WTC11 (cell line): ENCODE results near the gene GK2. TPM values are rescaled to one million over a fixed set of nuclear protein-coding genes. Genes with fewer than 3 reads are reported as not detected.

Experiments
- ATAC-seq: fragments of 200-7000 bp; cut with Tn5 transposase; 2 replicates; pipeline ENCODE4 v1.10.0; 2021; ENCODE audit warnings: mild to moderate bottlenecking, moderate library complexity
- CTCF ChIA-PET: fragments of 300-600 bp; sonication (Branson Sonifier 250); formaldehyde crosslinking; loops from one replicate; lab custom pipeline; 2021; ENCODE audit warnings: antibody characterized with exemption; lab: Charles Lee
- POLR2A ChIA-PET: fragments of 350-600 bp; sonication (Branson Sonifier 250); formaldehyde crosslinking; loops from one replicate; lab custom pipeline; 2021; ENCODE audit warnings: antibody characterized with exemption; lab: Charles Lee
- DNase-seq: peaks from one replicate; pipeline ENCODE4 v3.0.0; 2021; ENCODE audit warnings: low spot score
- H3K27ac Mint-ChIP-seq: 2 replicates; pipeline ENCODE4 v1.8.0; 2021; ENCODE audit warnings: mixed read lengths
- H3K27me3 Mint-ChIP-seq: 2 replicates; pipeline ENCODE4 v1.8.0; 2021; ENCODE audit warnings: low read depth, mild to moderate bottlenecking, moderate library complexity, mixed read lengths
- H3K36me3 Mint-ChIP-seq: 2 replicates; pipeline ENCODE4 v1.8.0; 2021; ENCODE audit warnings: mixed read lengths
- H3K4me1 Mint-ChIP-seq: 2 replicates; pipeline ENCODE4 v1.8.0; 2022; ENCODE audit warnings: mixed read lengths
- H3K4me3 Mint-ChIP-seq: 2 replicates; pipeline ENCODE4 v1.8.0; 2021; ENCODE audit warnings: mild to moderate bottlenecking, moderate library complexity, mixed read lengths
- H3K9me3 Mint-ChIP-seq: 2 replicates; pipeline ENCODE4 v1.8.0; 2021; ENCODE audit warnings: mixed read lengths
- AFF4 ChIP-seq: sonication (generic); formaldehyde crosslinking; IDR thresholded peaks from 2 replicates; pipeline ENCODE4 v1.8.1; 2023; ENCODE audit warnings: mild to moderate bottlenecking, missing genetic modification reagents, borderline replicate concordance
- AR ChIP-seq: fragments of 250-450 bp; sonication (Bioruptor Pico); IDR thresholded peaks from 2 replicates; pipeline ENCODE4 v1.9.0; 2021; ENCODE audit warnings: mild to moderate bottlenecking
- CDX4 ChIP-seq: fragments of 250-450 bp; sonication (Bioruptor Pico); IDR thresholded peaks from 2 replicates; pipeline ENCODE4 v1.9.0; 2021; ENCODE audit warnings: moderate library complexity, mild to moderate bottlenecking, inconsistent platforms, borderline replicate concordance
- E2F5 ChIP-seq: sonication (generic); formaldehyde crosslinking; IDR thresholded peaks from 2 replicates; pipeline ENCODE4 v1.8.1; 2022; ENCODE audit warnings: mild to moderate bottlenecking, moderate library complexity, missing genetic modification reagents
- GABPB1 ChIP-seq: sonication (generic); formaldehyde crosslinking; IDR thresholded peaks from 2 replicates; pipeline ENCODE4 v1.8.1; 2023; ENCODE audit warnings: mild to moderate bottlenecking, missing genetic modification reagents
- KAT7 ChIP-seq: sonication (generic); formaldehyde crosslinking; IDR thresholded peaks from 2 replicates; pipeline ENCODE4 v1.8.1; 2023; ENCODE audit warnings: missing genetic modification reagents, mild to moderate bottlenecking, borderline replicate concordance
- NR2C2 ChIP-seq: sonication (generic); formaldehyde crosslinking; IDR thresholded peaks from 2 replicates; pipeline ENCODE4 v1.8.0; 2022; ENCODE audit warnings: mild to moderate bottlenecking, missing genetic modification reagents
- PRRX2 ChIP-seq: fragments of 250-450 bp; sonication (Bioruptor Pico); IDR thresholded peaks from 2 replicates; pipeline ENCODE4 v1.8.0; 2021; ENCODE audit warnings: mild to moderate bottlenecking
- SMAD4 ChIP-seq: sonication (generic); formaldehyde crosslinking; IDR thresholded peaks from 2 replicates; pipeline ENCODE4 v1.8.0; 2022; ENCODE audit warnings: mild to moderate bottlenecking, missing genetic modification reagents
- ZBTB43 ChIP-seq: sonication (generic); formaldehyde crosslinking; IDR thresholded peaks from 2 replicates; pipeline ENCODE4 v1.8.1; 2023; ENCODE audit warnings: mild to moderate bottlenecking, missing genetic modification reagents
- ZNF396 ChIP-seq: fragments of 250-450 bp; sonication (Bioruptor Pico); IDR thresholded peaks from 2 replicates; pipeline ENCODE4 v1.8.0; 2021; ENCODE audit warnings: mild to moderate bottlenecking, moderate library complexity, borderline replicate concordance
- ZNF416 ChIP-seq: fragments of 250-450 bp; sonication (Bioruptor Pico); IDR thresholded peaks from 2 replicates; pipeline ENCODE4 v1.9.0; 2021; ENCODE audit warnings: mild to moderate bottlenecking, inconsistent platforms
- ZNF532 ChIP-seq: fragments of 250-450 bp; sonication (Bioruptor Pico); IDR thresholded peaks from 2 replicates; pipeline ENCODE4 v1.9.0; 2021; ENCODE audit warnings: mild to moderate bottlenecking, borderline replicate concordance
- total RNA-seq: library from RNA; stranded (reverse); gene quantifications from 3 replicates; pipeline ENCODE4 v1.2.3, GENCODE V29; 2021

The GK2 gene
- total RNA-seq, 1 experiment from 2014 or later = not detected

- TF ChIP-seq KAT7 (CRISPR knock-in tag) (no peak), AFF4 (no peak), AR (CRISPR knock-in tag) (no peak), GABPB1 (CRISPR knock-in tag) (no peak)
- DNase-seq (no peak), ATAC-seq (no peak)
- Mint-ChIP-seq H3K36me3 (no peaks in the 10 kb centered on the region), H3K9me3 (peaks cover 13% of the 10 kb centered on the region), H3K27ac (no peak overlapping the region), H3K27me3 (no peaks in the 10 kb centered on the region), H3K4me3 (no peak overlapping the region), H3K4me1 (peaks cover 20% of the 10 kb centered on the region)
- POLR2A ChIA-PET = no interaction called here
- CTCF ChIA-PET = no interaction called here
These were observed 3.4 kb downstream of the GK2 start for GRCh38 chr4:79404666-79405065.

GRCh38 chr4:79403356-79403755 lies 4.7 kb downstream of the GK2 start:
- CTCF ChIA-PET = no interaction called here
- no peak for TF ChIP-seq ZBTB43 (CRISPR knock-in tag)
- TF ChIP-seq PRRX2 (CRISPR knock-in tag) = no peak
- TF ChIP-seq, all 79 proteins: peak for 0
- H3K4me3 Mint-ChIP-seq = no peak overlapping the region
- ATAC-seq (no peak), DNase-seq (no peak)
- peak overlapping the region; percentile 32; the same call in 1 of the 2 replicates for H3K27ac Mint-ChIP-seq
- POLR2A ChIA-PET = no interaction called here
- H3K36me3 Mint-ChIP-seq = no peaks in the 10 kb centered on the region
- no peaks in the 10 kb centered on the region for H3K27me3 Mint-ChIP-seq
- peaks cover 20% of the 10 kb centered on the region for H3K4me1 Mint-ChIP-seq
- H3K9me3 Mint-ChIP-seq = peaks cover 13% of the 10 kb centered on the region

- DNase-seq (no peak), ATAC-seq (peak; percentile 90)
- H3K4me3 Mint-ChIP-seq = no peak overlapping the region
- H3K4me1 Mint-ChIP-seq = peaks cover 25% of the 10 kb centered on the region
- ChIA-PET POLR2A (no interaction called here), CTCF (interaction anchor here (0.9 to 1.2 kb wide), 2 partner anchors 104 to 360 kb away, joined by 3 to 4 read pairs; no protein-coding TSS in a partner anchor)
- H3K27ac Mint-ChIP-seq = no peak overlapping the region
- H3K36me3 Mint-ChIP-seq = no peaks in the 10 kb centered on the region
- H3K27me3 Mint-ChIP-seq = no peaks in the 10 kb centered on the region
- peaks cover 8% of the 10 kb centered on the region; the same call in 1 of the 2 replicates for H3K9me3 Mint-ChIP-seq
- TF ChIP-seq ZNF416 (CRISPR knock-in tag) = no peak
- TF ChIP-seq, all 79 proteins: peak for 0
These were observed 5.6 kb downstream of the GK2 start for GRCh38 chr4:79402332-79402851.

- H3K4me1 Mint-ChIP-seq = peaks cover 25% of the 10 kb centered on the region
- POLR2A ChIA-PET = no interaction called here
- DNase-seq = no peak
- no peaks in the 10 kb centered on the region for H3K9me3 Mint-ChIP-seq
- no peaks in the 10 kb centered on the region for H3K27me3 Mint-ChIP-seq
- CTCF ChIA-PET = no interaction called here
- H3K4me3 Mint-ChIP-seq = no peak overlapping the region
- no peak overlapping the region for H3K27ac Mint-ChIP-seq
- no peaks in the 10 kb centered on the region for H3K36me3 Mint-ChIP-seq
- no peak for ATAC-seq
- TF ChIP-seq ZNF396 (CRISPR knock-in tag) (no peak), ZNF532 (CRISPR knock-in tag) (no peak), E2F5 (CRISPR knock-in tag) (no peak), CDX4 (CRISPR knock-in tag) (no peak), SMAD4 (CRISPR knock-in tag) (no peak), NR2C2 (CRISPR knock-in tag) (no peak)
These were observed 9.0 kb downstream of the GK2 start for GRCh38 chr4:79399076-79399475.
